Upper lobe of left lung (tissue), 4 donors: Measurements from ENCODE around the gene ZNF488.

Experiments used
- EP300 ChIP-seq, 4 donors: sonication (generic); formaldehyde crosslinking; IDR thresholded peaks; one replicate each; pipeline ENCODE4 v1.5.1; 2017; ENCODE audit warnings: antibody characterized with exemption in 4 of 4, control low read depth in 2 of 4
- POLR2A ChIP-seq, 4 donors: fragments of 450-650 bp; IDR thresholded peaks; one replicate each; pipeline ENCODE4 v1.5.1; 2016 to 2017; ENCODE audit warnings: antibody characterized with exemption in 4 of 4, mild to moderate bottlenecking in 2 of 4
- POLR2AphosphoS5 ChIP-seq, 2 donors: sonication (generic); formaldehyde crosslinking; IDR thresholded peaks; one replicate each; pipeline ENCODE4 v1.5.1; 2017; ENCODE audit warnings: antibody characterized with exemption in 2 of 2
- TF ChIP-seq, protein P1 (sequence below), 6 experiments: fragments of 450-650 bp in 4 of 6; fragments of 200-600 bp in 2 of 6; sonication (generic) in 2 of 6; IDR thresholded peaks; one replicate each; pipeline ENCODE4 v1.5.1; 2016 to 2019; ENCODE audit warnings: antibody characterized with exemption in 6 of 6

DNA sequence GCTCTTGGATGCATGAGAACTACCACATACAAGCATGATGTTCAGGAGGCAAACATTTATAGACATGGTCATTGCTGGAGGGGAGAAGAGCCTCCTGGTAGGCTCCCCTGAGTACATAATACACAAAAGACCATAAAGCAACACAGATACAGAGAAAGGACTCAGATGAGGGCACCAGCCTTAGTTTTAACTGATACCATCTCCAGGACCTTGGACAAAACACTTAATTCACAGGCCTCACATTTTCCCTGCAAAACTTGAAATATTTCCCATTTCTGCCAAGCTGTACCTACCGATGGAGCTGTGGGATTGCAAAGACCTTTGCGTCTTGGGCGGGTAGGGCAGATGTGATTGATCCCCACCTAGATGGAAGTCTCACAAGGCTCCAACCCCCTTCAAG is 16.7 kb upstream of the ZNF488 start:
- TF ChIP-seq POLR2A (IDR thresholded peaks at IDR 0.05): no peak
- TF ChIP-seq, protein P1, sequence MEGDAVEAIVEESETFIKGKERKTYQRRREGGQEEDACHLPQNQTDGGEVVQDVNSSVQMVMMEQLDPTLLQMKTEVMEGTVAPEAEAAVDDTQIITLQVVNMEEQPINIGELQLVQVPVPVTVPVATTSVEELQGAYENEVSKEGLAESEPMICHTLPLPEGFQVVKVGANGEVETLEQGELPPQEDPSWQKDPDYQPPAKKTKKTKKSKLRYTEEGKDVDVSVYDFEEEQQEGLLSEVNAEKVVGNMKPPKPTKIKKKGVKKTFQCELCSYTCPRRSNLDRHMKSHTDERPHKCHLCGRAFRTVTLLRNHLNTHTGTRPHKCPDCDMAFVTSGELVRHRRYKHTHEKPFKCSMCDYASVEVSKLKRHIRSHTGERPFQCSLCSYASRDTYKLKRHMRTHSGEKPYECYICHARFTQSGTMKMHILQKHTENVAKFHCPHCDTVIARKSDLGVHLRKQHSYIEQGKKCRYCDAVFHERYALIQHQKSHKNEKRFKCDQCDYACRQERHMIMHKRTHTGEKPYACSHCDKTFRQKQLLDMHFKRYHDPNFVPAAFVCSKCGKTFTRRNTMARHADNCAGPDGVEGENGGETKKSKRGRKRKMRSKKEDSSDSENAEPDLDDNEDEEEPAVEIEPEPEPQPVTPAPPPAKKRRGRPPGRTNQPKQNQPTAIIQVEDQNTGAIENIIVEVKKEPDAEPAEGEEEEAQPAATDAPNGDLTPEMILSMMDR (IDR thresholded peaks at IDR 0.05): no peak
- no peak for TF ChIP-seq EP300 (IDR thresholded peaks at IDR 0.05)
- TF ChIP-seq POLR2AphosphoS5 (IDR thresholded peaks at IDR 0.05): no peak
